PC-9 (cell line): Measurements from ENCODE around the gene TTF2.

Experiments
- CTCF ChIP-seq: fragments of 200-600 bp; sonication (generic); conservative IDR thresholded peaks from 2 replicates; pipeline ENCODE4 v1.6.1; 2017; ENCODE audit warnings: mixed run types, antibody characterized with exemption, mild to moderate bottlenecking, moderate library complexity
- EZH2 ChIP-seq: fragments of 200-600 bp; sonication (generic); IDR thresholded peaks from 2 replicates; pipeline ENCODE4 v1.8.0; 2017; ENCODE audit warnings: antibody characterized with exemption, low read depth

GRCh38 chr1:117070124-117070523 is 10.0 kb downstream of the TTF2 start:
- TF ChIP-seq EZH2, result no peak
- TF ChIP-seq CTCF, result no peak
